GM23248 (cell line): Measurements from ENCODE around the gene MAP3K21. TPM values are rescaled to one million over a fixed set of nuclear protein-coding genes. Genes with fewer than 3 reads are reported as not detected.

Experiments
- DNase-seq: peaks from one replicate; pipeline ENCODE4 v3.0.0-alpha.2; 2015
- H2AFZ ChIP-seq: fragments of 200-600 bp; sonication (generic); 2 replicates; pipeline ENCODE4 v1.6.1; 2016; ENCODE audit warnings: antibody characterized with exemption
- H3F3A ChIP-seq: fragments of 200-600 bp; sonication (generic); 2 replicates; pipeline ENCODE4 v1.6.1; 2016; ENCODE audit warnings: mild to moderate bottlenecking, antibody characterized with exemption, mixed run types; ENCODE audit not compliant: insufficient read depth
- H3K27ac ChIP-seq: fragments of 200-600 bp; sonication (generic); 2 replicates; pipeline ENCODE4 v1.5.1; 2016; ENCODE audit warnings: mild to moderate bottlenecking
- H3K27me3 ChIP-seq: fragments of 200-600 bp; sonication (generic); replicated peaks from 2 replicates; pipeline ENCODE4 v1.6.1; 2016; ENCODE audit warnings: mild to moderate bottlenecking; ENCODE audit not compliant: insufficient read depth
- H3K36me3 ChIP-seq: fragments of 200-600 bp; sonication (generic); 2 replicates; pipeline ENCODE4 v1.6.1; 2016; ENCODE audit warnings: low read depth, mild to moderate bottlenecking
- H3K4me1 ChIP-seq: fragments of 200-600 bp; sonication (generic); 2 replicates; pipeline ENCODE4 v1.6.1; 2016; ENCODE audit warnings: mild to moderate bottlenecking; ENCODE audit not compliant: insufficient read depth
- H3K4me2 ChIP-seq: fragments of 200-600 bp; sonication (generic); one replicate; pipeline ENCODE4 v1.6.1; 2016; ENCODE audit warnings: mild to moderate bottlenecking; ENCODE audit not compliant: unreplicated experiment
- H3K4me3 ChIP-seq: fragments of 200-600 bp; sonication (generic); 2 replicates; pipeline ENCODE4 v1.5.1; 2016; ENCODE audit warnings: mild to moderate bottlenecking
- H3K79me2 ChIP-seq: fragments of 200-600 bp; sonication (generic); 2 replicates; pipeline ENCODE4 v1.6.1; 2016; ENCODE audit warnings: mild to moderate bottlenecking; ENCODE audit not compliant: insufficient read depth
- H3K9ac ChIP-seq: fragments of 200-600 bp; sonication (generic); 2 replicates; pipeline ENCODE4 v1.6.1; 2016; ENCODE audit warnings: mild to moderate bottlenecking
- H3K9me2 ChIP-seq: fragments of 200-600 bp; sonication (generic); 2 replicates; pipeline ENCODE4 v1.6.1; 2016; ENCODE audit warnings: mixed run types, mild to moderate bottlenecking, moderate library complexity; ENCODE audit not compliant: insufficient read depth
- H3K9me3 ChIP-seq: fragments of 200-600 bp; sonication (generic); one replicate; pipeline ENCODE4 v1.6.1; 2017; ENCODE audit warnings: low read depth
- H4K20me1 ChIP-seq: fragments of 200-600 bp; sonication (generic); 2 replicates; pipeline ENCODE4 v1.6.0; 2016; ENCODE audit not compliant: insufficient read depth
- EZH2 ChIP-seq: fragments of 200-600 bp; sonication (generic); IDR thresholded peaks from 2 replicates; pipeline ENCODE4 v1.6.1; 2018; ENCODE audit warnings: antibody characterized with exemption, mild to moderate bottlenecking; ENCODE audit not compliant: insufficient read depth, poor library complexity, severe bottlenecking
- EZH2phosphoT487 ChIP-seq: fragments of 200-600 bp; sonication (generic); IDR thresholded peaks from 2 replicates; pipeline ENCODE4 v1.6.1; 2018; ENCODE audit warnings: antibody characterized with exemption, moderate library complexity, mild to moderate bottlenecking, low read depth; ENCODE audit not compliant: insufficient read depth
- WGBS, 2 experiments: methylation state at CpG; one replicate each; pipeline ENCODE4 v1.1.6; 2015 to 2017; ENCODE audit warnings: low lambda C conversion rate in 2 of 2, low coverage in 1 of 2; ENCODE audit errors: missing lambda C conversion rate in 2 of 2; 5-methylcytosine and 5-hydroxymethylcytosine counted together
- in situ Hi-C: fragments of 300-500 bp; cut with MboI; formaldehyde crosslinking; loops from 2 replicates; pipeline ENCODE4 v1.15.0; 2020
- polyA plus RNA-seq: library from polyadenylated mRNA; unstranded; fragments of >200 nt; fragmentation: Nextera tagmentation; extraction: Ambion mirVana; gene quantifications from 2 replicates; pipeline ENCODE4 v1.2.1, GENCODE V29; 2016
- total RNA-seq: library from RNA; depleted of rRNA; stranded (reverse); fragments of >200 nt; shearing (Covaris generic); gene quantifications from 2 replicates; pipeline ENCODE4 v1.2.3, GENCODE V29; 2014

Gene MAP3K21
- total and polyA plus RNA-seq, 2 experiments from 2014 or later, result 0.03 TPM; not detected in 1

DNA sequence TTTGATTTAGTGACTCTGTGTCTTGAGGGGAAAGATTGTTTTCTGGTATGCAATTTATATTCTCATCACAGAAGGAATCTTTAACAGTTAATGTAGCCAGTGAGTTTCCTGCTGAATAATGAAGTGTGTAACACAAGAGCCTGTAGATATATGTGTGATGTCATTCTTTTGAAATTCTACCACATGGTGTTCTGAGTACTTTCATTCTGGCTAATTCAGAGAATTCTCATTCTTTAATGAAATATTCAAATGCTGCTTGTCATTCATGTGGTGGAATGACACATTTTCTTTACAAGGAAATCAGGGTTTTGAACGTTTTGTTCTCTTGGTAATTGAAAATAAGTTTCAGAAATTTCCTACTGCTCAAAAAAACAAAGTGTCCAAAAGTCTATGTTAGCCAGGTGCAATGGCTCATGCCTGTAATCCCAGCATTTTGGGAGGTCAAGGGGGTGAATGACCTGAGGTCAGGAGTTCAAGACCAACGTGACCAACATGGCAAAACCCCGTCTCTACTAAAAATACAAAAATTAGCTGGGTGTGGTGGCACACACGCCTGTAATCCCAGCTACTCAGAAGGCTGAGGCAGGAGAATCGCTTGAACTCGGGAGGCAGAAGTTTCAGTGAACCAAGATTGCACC, 79.6 kb downstream of the MAP3K21 start:
- no peaks in the 10 kb centered on the region for H3K9me2 ChIP-seq
- H3K27ac ChIP-seq, result no peak overlapping the region
- no peak overlapping the region for H3K4me3 ChIP-seq
- no peaks in the 10 kb centered on the region for H3K27me3 ChIP-seq
- no peak overlapping the region for H3K9ac ChIP-seq
- WGBS, 2 experiments, result 31 to 33% methylated on average over 6 of the region's 6 CpGs
- no peaks in the 10 kb centered on the region for H3K4me1 ChIP-seq
- in situ Hi-C loops, result no loop called here
- no peaks in the 10 kb centered on the region for H3F3A ChIP-seq
- TF ChIP-seq EZH2phosphoT487, result no peak
- no peak overlapping the region for H3K4me2 ChIP-seq
- H4K20me1 ChIP-seq, result no peaks in the 10 kb centered on the region
- no peaks in the 10 kb centered on the region for H3K79me2 ChIP-seq
- H3K9me3 ChIP-seq, result no peaks in the 10 kb centered on the region
- no peak for DNase-seq
- no peaks in the 10 kb centered on the region for H3K36me3 ChIP-seq
- H2AFZ ChIP-seq, result no peak overlapping the region

DNA sequence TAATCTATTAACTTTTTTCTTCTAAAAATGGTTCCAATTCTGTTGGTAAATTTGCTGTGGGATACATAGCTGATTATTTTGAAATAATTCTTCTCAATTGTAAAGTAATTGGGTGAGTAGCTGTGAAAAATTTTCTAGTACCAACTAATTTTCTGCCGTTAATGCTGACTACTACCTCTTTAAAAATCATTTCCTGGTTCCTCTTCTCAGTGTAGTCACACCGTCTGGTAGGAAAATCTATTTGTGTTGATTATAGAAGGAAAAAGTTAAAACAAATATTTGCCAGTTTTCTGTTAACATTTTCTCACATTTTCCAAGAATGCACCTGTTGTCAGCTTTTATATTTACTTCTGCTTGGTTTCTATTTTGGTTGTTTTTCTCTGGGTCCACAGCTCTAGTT, 82.0 kb downstream of the MAP3K21 start:
- Histone ChIP-seq H2AFZ (no peak overlapping the region), H3K4me2 (no peak overlapping the region), H3K36me3 (no peaks in the 10 kb centered on the region), H3K27me3 (no peaks in the 10 kb centered on the region), H4K20me1 (no peaks in the 10 kb centered on the region), H3K9ac (no peak overlapping the region), H3K9me3 (no peaks in the 10 kb centered on the region), H3K27ac (no peak overlapping the region), H3K4me3 (no peak overlapping the region), H3K9me2 (no peaks in the 10 kb centered on the region), H3K79me2 (no peaks in the 10 kb centered on the region), H3F3A (no peaks in the 10 kb centered on the region), H3K4me1 (no peaks in the 10 kb centered on the region)
- in situ Hi-C loops, result no loop called here
- no peak for TF ChIP-seq EZH2phosphoT487
- TF ChIP-seq EZH2, result no peak
- no peak for DNase-seq
- WGBS, 2 experiments, result 9 to 15% methylated on average over 2 of the region's 2 CpGs

DNA sequence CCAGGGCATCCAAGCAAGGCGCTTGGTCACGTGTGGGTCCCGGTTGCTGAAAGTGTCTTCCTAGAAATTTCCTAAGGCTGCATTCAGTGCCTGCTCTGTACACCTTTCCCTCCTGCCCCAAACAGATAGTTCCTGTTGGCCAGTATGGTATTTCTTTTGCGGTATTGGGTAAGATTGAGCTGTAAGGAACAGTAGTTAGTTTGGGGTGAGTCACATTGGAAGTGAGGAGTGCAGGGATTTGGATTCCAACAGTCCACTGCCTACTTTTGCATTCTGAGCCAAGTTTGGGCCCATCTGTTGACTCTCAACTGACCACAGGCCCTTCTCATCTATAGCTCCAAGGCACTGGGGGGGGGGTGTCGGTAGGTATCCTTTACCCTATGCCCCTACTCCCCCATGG, 83.4 kb downstream of the MAP3K21 start:
- in situ Hi-C loops, result no loop called here
- Histone ChIP-seq H3K9ac (no peak overlapping the region), H2AFZ (no peak overlapping the region), H3K79me2 (no peaks in the 10 kb centered on the region), H3K4me2 (no peak overlapping the region), H3K9me2 (no peaks in the 10 kb centered on the region), H3K4me1 (no peaks in the 10 kb centered on the region), H3K36me3 (no peaks in the 10 kb centered on the region), H3F3A (no peaks in the 10 kb centered on the region), H3K4me3 (no peak overlapping the region), H4K20me1 (no peaks in the 10 kb centered on the region), H3K27ac (no peak overlapping the region), H3K27me3 (no peaks in the 10 kb centered on the region), H3K9me3 (no peaks in the 10 kb centered on the region)
- no peak for TF ChIP-seq EZH2
- TF ChIP-seq EZH2phosphoT487, result no peak
- 52 to 56% methylated on average over 5 of the region's 5 CpGs for WGBS, 2 experiments
- no peak for DNase-seq

DNA sequence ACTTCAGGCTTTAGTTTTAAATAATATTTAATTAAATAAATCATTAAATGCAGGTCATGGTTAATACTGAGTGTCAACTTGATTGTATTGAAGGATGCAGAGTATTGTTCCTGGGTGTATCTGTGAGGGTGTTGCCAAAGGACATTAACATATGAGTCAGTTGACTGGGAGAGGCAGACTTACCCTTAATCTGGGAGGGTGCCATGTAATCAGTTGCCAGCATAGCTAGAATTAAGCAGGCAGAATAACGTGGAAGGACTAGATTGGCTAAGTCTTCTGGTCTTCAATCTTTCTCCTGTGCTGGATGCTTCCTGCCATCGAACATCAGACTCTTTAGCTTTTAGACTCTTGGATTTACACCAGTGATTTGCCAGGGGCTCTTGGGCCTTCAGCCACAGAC, 85.3 kb downstream of the MAP3K21 start:
- Histone ChIP-seq H3K27me3 (no peaks in the 10 kb centered on the region), H3F3A (no peaks in the 10 kb centered on the region), H3K27ac (no peak overlapping the region), H3K9me2 (no peaks in the 10 kb centered on the region), H3K4me3 (no peak overlapping the region), H2AFZ (no peak overlapping the region), H3K4me2 (no peak overlapping the region), H3K4me1 (no peaks in the 10 kb centered on the region), H3K79me2 (no peaks in the 10 kb centered on the region), H3K9ac (no peak overlapping the region), H4K20me1 (no peaks in the 10 kb centered on the region), H3K9me3 (no peaks in the 10 kb centered on the region), H3K36me3 (no peaks in the 10 kb centered on the region)
- WGBS, 2 experiments, result 0 to 5% methylated on average over 2 of the region's 2 CpGs
- in situ Hi-C loops, result no loop called here
- TF ChIP-seq EZH2 (no peak), EZH2phosphoT487 (no peak)
- peak; percentile 26 for DNase-seq

DNA sequence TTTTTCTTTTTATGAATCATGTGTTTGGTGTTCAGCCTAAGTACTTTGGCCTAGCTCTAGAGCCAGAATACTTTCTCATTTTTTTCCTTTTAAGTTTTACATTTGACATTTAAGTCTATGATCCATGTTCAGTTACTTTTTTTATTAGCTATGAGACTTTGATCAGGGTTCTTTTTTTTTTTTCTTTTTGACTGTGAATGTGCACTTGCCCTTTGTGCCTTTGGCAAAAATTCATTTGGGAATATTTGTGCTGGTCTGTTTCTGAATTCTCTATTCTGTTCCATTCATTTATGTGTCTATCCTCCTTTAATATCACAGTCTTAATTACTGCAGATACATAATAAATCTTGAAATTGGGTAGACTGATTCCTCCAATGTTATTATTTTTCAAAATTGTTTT, 93.8 kb downstream of the MAP3K21 start:
- Histone ChIP-seq H3K27me3 (no peaks in the 10 kb centered on the region), H3F3A (no peaks in the 10 kb centered on the region), H2AFZ (no peak overlapping the region), H3K79me2 (no peaks in the 10 kb centered on the region), H3K9me3 (no peaks in the 10 kb centered on the region), H3K4me1 (no peaks in the 10 kb centered on the region), H3K27ac (no peak overlapping the region), H3K4me3 (no peak overlapping the region), H3K9ac (no peak overlapping the region), H3K36me3 (no peaks in the 10 kb centered on the region), H3K9me2 (no peaks in the 10 kb centered on the region), H3K4me2 (no peak overlapping the region), H4K20me1 (no peaks in the 10 kb centered on the region)
- in situ Hi-C loops, result no loop called here
- TF ChIP-seq EZH2phosphoT487 (no peak), EZH2 (no peak)
- no peak for DNase-seq
